Brain microvascular endothelial cell (primary cell): ENCODE data around the gene ARHGAP36.
A peak's percentile ranks its signal among the peaks of the same experiment; 100 is the strongest.

Experiments
- DNase-seq: peaks from one replicate; pipeline ENCODE4 v3.0.0-alpha.2; 2020
- H3K27ac ChIP-seq: fragments of 250-450 bp; sonication (Bioruptor Pico); 2 replicates; pipeline ENCODE4 v1.5.1; 2020; ENCODE audit warnings: mild to moderate bottlenecking, moderate library complexity
- H3K27me3 ChIP-seq: fragments of 250-450 bp; sonication (Bioruptor Pico); replicated peaks from 2 replicates; pipeline ENCODE4 v1.5.1; 2020; ENCODE audit warnings: mild to moderate bottlenecking
- H3K36me3 ChIP-seq: fragments of 250-450 bp; sonication (Bioruptor Pico); replicated peaks from 2 replicates; pipeline ENCODE4 v1.5.1; 2020; ENCODE audit warnings: mild to moderate bottlenecking
- H3K4me3 ChIP-seq: 2 replicates; pipeline ENCODE4 v1.5.1; 2011; ENCODE audit warnings: low read depth, mild to moderate bottlenecking, control low read depth, low read length, moderate library complexity
- in situ Hi-C: cut with HindIII; loops from 2 replicates; pipeline ENCODE4 v1.10.0; 2017; ENCODE audit warnings: low sequenced_read_pairs, low pct_ligation_motif_present
- TF ChIP-seq, protein P1 (sequence below): IDR thresholded peaks from 2 replicates; pipeline ENCODE4 v1.5.1; 2011; ENCODE audit warnings: low read depth, mild to moderate bottlenecking, moderate library complexity, low read length, control low read depth, inconsistent platforms; ENCODE audit errors: missing control alignments

The ARHGAP36 gene

DNA sequence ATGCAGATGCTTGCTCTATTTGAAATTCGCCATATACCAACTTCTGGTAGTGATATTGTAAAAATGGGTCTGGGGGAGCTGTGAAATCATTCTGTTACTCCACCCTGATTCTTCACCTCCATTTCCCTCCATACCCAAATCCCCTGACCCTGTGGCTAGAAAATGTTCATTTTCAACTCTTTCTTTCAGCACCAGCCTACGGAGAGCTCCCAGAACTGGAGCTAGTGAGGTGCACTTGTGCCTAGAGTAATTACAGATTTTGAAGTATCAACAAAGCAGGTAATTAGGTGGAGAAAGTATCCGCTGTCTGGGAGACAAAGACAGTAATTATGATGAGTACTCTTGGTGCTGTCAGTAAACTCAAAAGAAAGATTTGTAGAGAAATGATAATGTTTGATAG is 8.1 kb downstream of the ARHGAP36 start:
- in situ Hi-C loops: no loop called here
- TF ChIP-seq, protein P1, sequence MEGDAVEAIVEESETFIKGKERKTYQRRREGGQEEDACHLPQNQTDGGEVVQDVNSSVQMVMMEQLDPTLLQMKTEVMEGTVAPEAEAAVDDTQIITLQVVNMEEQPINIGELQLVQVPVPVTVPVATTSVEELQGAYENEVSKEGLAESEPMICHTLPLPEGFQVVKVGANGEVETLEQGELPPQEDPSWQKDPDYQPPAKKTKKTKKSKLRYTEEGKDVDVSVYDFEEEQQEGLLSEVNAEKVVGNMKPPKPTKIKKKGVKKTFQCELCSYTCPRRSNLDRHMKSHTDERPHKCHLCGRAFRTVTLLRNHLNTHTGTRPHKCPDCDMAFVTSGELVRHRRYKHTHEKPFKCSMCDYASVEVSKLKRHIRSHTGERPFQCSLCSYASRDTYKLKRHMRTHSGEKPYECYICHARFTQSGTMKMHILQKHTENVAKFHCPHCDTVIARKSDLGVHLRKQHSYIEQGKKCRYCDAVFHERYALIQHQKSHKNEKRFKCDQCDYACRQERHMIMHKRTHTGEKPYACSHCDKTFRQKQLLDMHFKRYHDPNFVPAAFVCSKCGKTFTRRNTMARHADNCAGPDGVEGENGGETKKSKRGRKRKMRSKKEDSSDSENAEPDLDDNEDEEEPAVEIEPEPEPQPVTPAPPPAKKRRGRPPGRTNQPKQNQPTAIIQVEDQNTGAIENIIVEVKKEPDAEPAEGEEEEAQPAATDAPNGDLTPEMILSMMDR: no peak

GRCh38 chrX:131067216-131067615 is 9.1 kb downstream of the ARHGAP36 start:
- in situ Hi-C loops: no loop called here
- no peak for DNase-seq
- Histone ChIP-seq H3K36me3 (no peaks in the 10 kb centered on the region), H3K27ac (no peak overlapping the region), H3K4me3 (no peak overlapping the region), H3K27me3 (no peaks in the 10 kb centered on the region)
- TF ChIP-seq, protein P1: no peak

More for the DNA sequence above, 8.1 kb downstream of the ARHGAP36 start:
- Histone ChIP-seq H3K4me3 (no peak overlapping the region), H3K27me3 (no peaks in the 10 kb centered on the region), H3K27ac (no peak overlapping the region), H3K36me3 (no peaks in the 10 kb centered on the region)
- DNase-seq: no peak

- H3K4me3 ChIP-seq: no peak overlapping the region
- in situ Hi-C loops: no loop called here
Observed at GRCh38 chrX:131067846-131068745, 9.9 kb downstream of the ARHGAP36 start.

GRCh38 chrX:131068945-131069719 is 11.0 kb downstream of the ARHGAP36 start:
- in situ Hi-C loops: no loop called here
- no peak for DNase-seq
- no peaks in the 10 kb centered on the region for H3K36me3 ChIP-seq

More at GRCh38 chrX:131067846-131068745, 9.9 kb downstream of the ARHGAP36 start:
- DNase-seq: no peak
- Histone ChIP-seq H3K36me3 (no peaks in the 10 kb centered on the region), H3K27me3 (no peaks in the 10 kb centered on the region), H3K27ac (no peak overlapping the region)
- TF ChIP-seq, protein P1: no peak

GRCh38 chrX:131072871-131073571 is 14.9 kb downstream of the ARHGAP36 start:
- H3K4me3 ChIP-seq: no peak overlapping the region
- no peaks in the 10 kb centered on the region for H3K36me3 ChIP-seq
- H3K27me3 ChIP-seq: no peaks in the 10 kb centered on the region
- in situ Hi-C loops: no loop called here
- no peak for DNase-seq
- TF ChIP-seq, protein P1: no peak
- no peak overlapping the region for H3K27ac ChIP-seq

More at GRCh38 chrX:131068945-131069719, 11.0 kb downstream of the ARHGAP36 start:
- H3K4me3 ChIP-seq: no peak overlapping the region
- H3K27ac ChIP-seq: no peak overlapping the region
- TF ChIP-seq, protein P1: peak; percentile 55
- H3K27me3 ChIP-seq: no peaks in the 10 kb centered on the region
